ENCODE results near the gene LENEP. TPM values are rescaled to one million over a fixed set of nuclear protein-coding genes. Genes with fewer than 3 reads are reported as not detected.

The LENEP gene
- total RNA-seq, 1 experiment from 2014 or later: 2.8 TPM

- DNase-seq: peak; percentile 39
- Histone ChIP-seq H3K4me1 (ENCODE audit: insufficient read depth, low read length) (peaks cover 5% of the 10 kb centered on the region; the same call in 1 of the 2 replicates), H3K27ac (ENCODE audit: insufficient read length, low read depth, low read length) (no peak within 1 kb of the TSS), H3K27me3 (ENCODE audit: insufficient read depth, low read length) (no peaks in the 10 kb centered on the region), H4K8ac (replicated peaks; ENCODE audit: insufficient read length, low read depth, low read length) (no peak within 1 kb of the TSS), H3K79me1 (ENCODE audit: insufficient read depth, low read depth, low read length, poor library complexity, severe bottlenecking) (no peaks in the 10 kb centered on the region), H3K14ac (ENCODE audit: insufficient read depth, low read length) (peak within 1 kb of the TSS; percentile 32), H3K56ac (ENCODE audit: insufficient read length, low read depth, low read length) (no peak within 1 kb of the TSS), H3K18ac (ENCODE audit: insufficient read length, low read depth, low read length) (no peak within 1 kb of the TSS), H4K5ac (ENCODE audit: insufficient read length, low read depth, low read length) (no peak within 1 kb of the TSS), H3K9ac (ENCODE audit: extremely low read depth, insufficient read length, low read length) (peak within 1 kb of the TSS; percentile 36), H2BK20ac (ENCODE audit: low read depth, low read length, poor library complexity, severe bottlenecking) (no peak within 1 kb of the TSS), H3T11ph (ENCODE audit: low read length) (no peak within 1 kb of the TSS), H3K23ac (ENCODE audit: insufficient read length, low read depth, low read length) (no peak within 1 kb of the TSS), H2AK5ac (ENCODE audit: insufficient read length, low read length) (no peak within 1 kb of the TSS), H3K9me3 (ENCODE audit: control insufficient read depth, low read depth, low read length) (no peaks in the 10 kb centered on the region), H4K20me1 (ENCODE audit: control insufficient read depth, insufficient read depth, insufficient read length) (no peaks in the 10 kb centered on the region), H2AFZ (ENCODE audit: low read length) (no peak within 1 kb of the TSS), H2BK120ac (ENCODE audit: low read depth, low read length, poor library complexity, severe bottlenecking) (no peak within 1 kb of the TSS), H4K91ac (ENCODE audit: insufficient read length, low read depth, low read length) (no peak within 1 kb of the TSS), H3K4ac (ENCODE audit: low read depth, low read length) (no peak within 1 kb of the TSS), H3K4me2 (ENCODE audit: insufficient read depth, insufficient read length, low read length) (peak within 1 kb of the TSS; percentile 90), H2BK15ac (ENCODE audit: low read depth, low read length) (no peak within 1 kb of the TSS), H3K79me2 (ENCODE audit: insufficient read depth, low read length) (no peaks in the 10 kb centered on the region; the same call in 1 of the 2 replicates), H2BK5ac (ENCODE audit: insufficient read length, low read length) (no peak within 1 kb of the TSS), H2BK12ac (ENCODE audit: insufficient read length, low read depth, low read length) (no peak within 1 kb of the TSS), H3K23me2 (ENCODE audit: insufficient read length, low read depth, low read length, poor library complexity, severe bottlenecking) (peaks cover 26% of the 10 kb centered on the region)
- Mint-ChIP-seq H3K27me3 (ENCODE audit: low read depth) (no peaks in the 10 kb centered on the region), H3K4me1 (peaks cover 34 to 43% of the 10 kb centered on the region in 2 experiments), H3K36me3 (ENCODE audit: insufficient read depth in 1 of 3, low read depth in 3 of 3) (no peaks in the 10 kb centered on the region; a peak in 2 of 7 replicates), H3K4me3 (peak within 1 kb of the TSS; percentile 93 to 97), H3K27ac (peak within 1 kb of the TSS; percentile 93 to 96 (median 95); a peak in 6 of 7 replicates), H3K9me3 (peaks cover 0 to 2% of the 10 kb centered on the region in 2 experiments; a peak in 3 of 5 replicates)
- WGBS (ENCODE audit: extremely low coverage, insufficient read length, low lambda C conversion rate): no CpG with 5 or more reads among the region's 35 CpGs
- TF ChIP-seq CTCF (conservative IDR thresholded peaks at IDR 0.05): no peak
These were observed 9.3 kb downstream of the LENEP start, which contains the start of gene ZBTB7B for GRCh38 chr1:155002464-155003226. Gene ZBTB7B (plus strand): TSS chr1:155002802. CDS start chr1:155014661, 11,859 bp downstream.
